A172 (cell line): ENCODE results near the gene ZNF236. TPM values are rescaled to one million over a fixed set of nuclear protein-coding genes. Genes with fewer than 3 reads are reported as not detected.
"Not testable (repeated sequence)": the region's sequence is repeated elsewhere in the genome, so short reads cannot be mapped to it uniquely, and the experiment has no call there.

ENCODE experiments used
- DNase-seq: peaks from one replicate; pipeline ENCODE4 v3.0.0-alpha.2; 2015; ENCODE audit warnings: low spot score
- total RNA-seq: library from RNA; depleted of rRNA; stranded (reverse); fragments of >200 nt; shearing (Covaris generic); gene quantifications from 2 replicates; pipeline ENCODE4 v1.2.3, GENCODE V29; 2014

Gene ZNF236
- total RNA-seq, 1 experiment from 2014 or later: 15.1 TPM

DNA sequence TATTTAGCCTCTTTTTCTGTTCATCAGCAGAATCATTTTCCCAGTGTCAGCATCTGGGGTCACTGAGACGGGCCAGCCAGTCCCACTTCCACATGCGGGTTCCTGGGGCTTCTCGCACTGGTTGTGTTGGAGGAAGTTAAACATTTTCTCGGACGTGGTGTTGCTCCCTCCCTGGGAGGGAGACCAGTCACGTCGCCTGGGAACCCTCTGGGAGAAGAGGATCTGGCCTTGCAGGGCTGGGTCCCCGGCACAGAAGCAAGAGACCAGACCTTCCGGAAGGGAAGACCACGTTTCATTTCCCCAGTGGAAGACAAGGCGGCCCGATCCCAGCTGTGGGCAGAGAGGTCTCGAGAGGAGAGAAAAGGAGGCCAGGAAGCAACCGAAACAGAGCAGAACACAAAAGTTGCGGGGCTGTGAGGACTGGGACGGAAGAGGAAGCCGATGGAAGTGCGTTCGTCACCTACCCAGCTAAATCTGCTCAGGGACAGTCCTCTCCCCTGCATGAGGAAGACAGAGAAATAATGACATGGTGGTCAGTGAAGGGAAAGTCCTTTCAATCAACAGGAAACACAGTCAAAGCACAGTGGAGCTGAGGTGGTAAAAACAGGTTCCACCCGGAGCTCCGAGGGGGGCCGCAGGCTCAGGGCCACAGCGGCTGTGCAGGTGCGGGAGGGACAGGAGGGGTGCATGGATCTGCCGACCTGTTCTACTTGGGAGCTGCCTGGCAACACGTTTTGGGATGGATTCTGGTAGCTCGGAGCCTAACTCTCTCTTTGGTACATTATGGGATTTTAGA lies 165.9 kb downstream of the ZNF236 start:
- no peak for DNase-seq

DNA sequence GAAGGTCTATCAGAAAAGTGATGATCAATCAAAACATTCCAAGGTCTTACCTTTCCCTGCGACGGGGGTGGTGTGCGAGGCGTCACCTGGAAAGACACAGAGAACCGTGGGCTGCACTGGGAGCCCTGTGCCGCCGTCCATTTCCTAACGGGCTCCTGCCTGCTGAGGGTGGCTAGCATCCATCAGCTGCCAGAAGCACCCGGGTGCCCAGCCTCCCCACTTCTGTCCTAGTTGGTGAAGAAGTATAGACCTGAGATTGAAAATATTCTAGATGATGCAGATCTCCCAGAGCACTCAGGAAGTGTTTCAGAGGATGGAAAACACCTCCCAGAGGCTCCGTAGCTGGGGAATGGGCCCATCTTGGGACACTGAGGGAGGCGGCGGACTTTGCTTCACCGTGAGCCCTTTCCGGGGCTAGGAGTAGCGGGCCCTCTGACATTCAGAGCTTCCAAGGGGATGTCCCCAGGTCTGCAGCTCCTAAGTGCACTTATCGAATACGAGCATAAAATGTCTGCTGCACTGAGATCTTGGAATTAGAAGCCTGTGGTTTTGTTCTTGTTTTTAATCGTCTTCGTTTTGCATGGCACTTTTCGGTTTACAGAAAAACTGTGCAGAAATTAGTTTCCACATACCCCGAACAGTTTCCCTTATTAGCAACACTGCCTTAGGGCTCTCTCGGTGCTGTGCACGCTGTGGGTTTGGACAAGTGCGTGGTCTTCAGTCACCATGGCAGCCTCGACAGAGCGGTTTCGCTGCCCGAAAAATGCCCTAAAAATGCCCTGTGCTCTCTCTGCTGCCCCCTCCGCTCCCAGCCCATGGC lies 166.7 kb downstream of the ZNF236 start:
- no peak for DNase-seq

DNA sequence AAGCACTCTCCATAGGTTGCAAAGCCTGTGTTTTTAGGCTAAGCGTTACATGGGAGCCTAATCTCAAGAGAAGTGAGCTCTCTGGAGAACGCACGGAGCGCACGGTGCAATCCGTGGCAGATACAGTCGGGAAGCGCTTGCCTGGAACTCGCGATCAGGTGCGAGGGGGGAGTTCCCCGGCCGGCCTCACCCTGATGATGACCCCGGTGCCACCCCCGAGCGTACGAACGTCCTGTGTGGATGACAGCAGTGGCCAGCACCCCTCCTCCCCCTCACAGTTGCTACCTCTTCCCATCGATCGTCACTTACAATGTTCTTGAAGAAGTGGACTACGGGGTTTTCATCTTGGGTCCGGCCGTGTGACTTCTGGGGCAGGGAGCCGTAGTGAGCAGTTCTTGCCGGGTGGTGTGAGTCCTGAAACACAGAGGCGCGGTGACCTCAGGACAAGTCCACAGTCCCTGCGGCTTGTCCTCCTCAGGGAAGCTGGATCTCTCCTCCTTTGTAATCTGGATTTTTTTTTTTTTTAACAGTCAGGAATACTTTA lies 167.4 kb downstream of the ZNF236 start:
- no peak for DNase-seq

DNA sequence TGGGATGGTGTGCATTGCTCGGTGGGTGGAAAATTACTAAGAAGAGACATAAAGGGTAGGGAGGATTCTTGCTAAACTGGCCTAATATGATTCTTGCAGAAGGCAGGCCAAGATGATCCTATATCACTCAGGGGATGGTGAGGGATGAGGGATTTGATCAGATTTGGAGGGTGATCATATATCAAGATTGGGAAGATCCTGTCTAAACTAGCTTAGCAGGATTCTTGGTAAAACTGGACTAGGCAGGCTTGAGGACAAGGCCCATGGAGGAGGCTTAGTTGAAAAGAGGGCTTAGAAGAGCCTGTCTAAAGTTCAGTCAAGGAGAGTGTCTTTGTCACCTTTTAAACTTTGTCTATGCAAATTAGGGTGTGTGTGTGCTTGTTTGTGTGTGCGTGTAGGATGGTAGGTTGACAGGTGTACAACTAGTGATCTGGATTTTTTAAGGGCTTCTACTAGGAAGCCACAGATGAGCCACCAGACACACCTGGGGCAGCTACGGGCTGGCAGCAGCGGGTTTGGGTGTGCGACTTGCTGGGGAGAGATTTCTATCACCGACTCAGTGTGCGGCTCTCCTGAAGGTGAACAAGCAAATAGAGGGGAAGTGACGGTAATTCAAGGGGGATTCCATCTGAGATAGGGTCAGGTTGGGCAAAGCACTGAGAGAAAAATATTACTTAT lies 168.1 kb downstream of the ZNF236 start:
- DNase-seq: not testable (repeated sequence)

DNA sequence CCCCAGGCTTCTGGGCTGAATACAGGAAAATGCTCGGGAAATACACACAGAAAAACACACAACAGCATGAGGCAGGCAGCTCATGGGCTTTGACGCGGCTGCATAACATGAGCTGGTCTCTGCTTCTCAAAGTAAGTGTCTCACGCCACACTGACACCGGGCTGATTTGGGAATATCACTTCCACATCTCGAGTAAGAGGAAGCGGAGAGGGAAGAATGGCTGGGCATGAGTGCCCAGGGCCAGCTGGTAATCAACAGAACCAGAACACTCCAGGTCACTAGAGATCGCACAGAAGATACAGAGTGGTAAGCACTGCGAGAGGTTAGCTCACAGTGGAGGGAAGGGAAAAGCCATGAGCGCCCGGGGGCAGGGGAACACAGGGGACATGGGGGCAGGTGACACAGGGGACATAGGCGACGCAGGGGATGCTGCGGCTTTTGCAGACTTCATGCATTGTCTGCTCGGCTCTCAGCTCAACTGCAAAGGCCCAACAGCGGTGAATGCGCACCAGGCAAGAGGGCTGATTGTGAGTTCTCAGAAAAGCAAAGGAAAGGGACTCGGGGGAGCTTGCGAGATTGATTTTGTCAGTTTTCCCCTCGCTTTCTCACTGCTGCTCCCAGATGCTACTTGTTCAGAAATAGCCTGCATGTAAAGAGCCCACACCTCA lies 168.8 kb downstream of the ZNF236 start:
- DNase-seq: no peak

DNA sequence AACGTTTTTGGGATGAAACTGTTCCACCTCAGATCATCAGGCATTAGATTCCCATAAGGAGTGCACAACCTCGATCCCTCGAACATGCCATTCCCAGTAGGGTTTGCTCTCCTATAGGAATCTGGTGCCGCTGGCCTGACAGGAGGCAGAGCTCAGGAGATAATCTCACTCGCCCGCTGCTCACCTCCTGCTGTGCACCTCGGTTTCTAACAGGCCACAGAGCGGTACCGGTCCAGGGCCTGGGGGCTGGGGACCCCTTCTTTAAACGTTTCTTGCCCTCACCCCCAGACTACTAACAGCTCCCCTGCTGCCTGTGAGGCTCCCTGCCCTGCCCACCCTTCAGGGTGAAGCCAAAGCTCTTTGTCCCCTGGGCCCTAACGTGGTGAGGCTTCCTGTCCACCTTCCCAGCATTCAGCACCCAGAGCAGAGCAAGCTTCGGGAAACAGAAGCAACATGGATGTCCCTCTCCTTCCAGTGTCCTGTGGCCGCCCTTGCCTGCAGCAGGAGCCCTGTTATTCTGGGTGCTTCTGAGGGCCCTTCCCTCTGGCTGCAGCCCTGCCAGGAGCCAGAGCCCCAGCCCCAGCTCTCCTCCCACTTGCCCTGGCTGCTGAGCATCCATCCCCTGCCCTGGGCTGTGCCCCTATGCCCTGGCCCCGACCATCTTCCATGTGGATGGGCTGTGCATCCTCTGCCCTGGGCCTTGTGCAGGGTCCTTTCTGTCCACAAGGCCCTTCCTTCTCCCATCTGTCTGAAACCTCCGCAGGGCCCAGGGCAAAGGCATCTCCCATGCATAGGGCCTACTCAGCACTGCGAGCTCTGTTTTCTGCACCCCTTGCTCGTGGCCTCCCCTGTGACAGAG lies 170.1 kb downstream of the ZNF236 start:
- DNase-seq: no peak

DNA sequence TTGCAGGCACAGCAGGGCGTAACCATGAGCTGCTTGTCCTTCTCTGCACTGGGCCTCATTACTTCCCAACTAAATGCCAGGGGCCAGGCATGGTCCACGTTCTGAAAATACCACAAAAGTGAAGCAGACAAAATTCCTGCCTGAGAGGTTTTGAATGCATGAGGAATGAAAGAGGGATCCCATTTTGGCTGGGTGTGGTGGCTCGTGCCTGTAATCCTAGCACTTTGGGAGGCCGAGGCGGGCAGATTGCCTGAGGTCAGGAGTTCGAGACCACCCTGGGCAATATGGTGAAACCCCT lies 170.7 kb downstream of the ZNF236 start:
- no peak for DNase-seq

DNA sequence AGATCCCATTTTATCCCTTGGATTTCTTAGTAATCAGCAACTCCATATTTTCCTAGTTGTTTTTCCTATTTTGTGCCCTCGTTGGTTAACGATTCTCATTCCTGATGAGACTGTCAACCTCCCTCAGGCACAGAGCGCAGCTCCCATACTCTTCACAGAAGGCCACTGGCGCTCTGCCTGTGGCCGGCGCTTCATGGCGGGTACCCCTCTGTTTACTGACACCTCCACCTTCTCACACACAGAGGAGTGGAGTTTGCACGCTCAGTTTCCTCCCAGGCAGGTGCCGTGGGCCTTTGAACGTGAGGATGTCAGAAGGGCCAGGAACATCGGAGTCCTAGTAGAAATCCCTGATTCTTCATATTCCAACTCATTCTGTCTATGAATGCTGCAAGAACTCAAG lies 171.2 kb downstream of the ZNF236 start:
- DNase-seq: no peak

DNA sequence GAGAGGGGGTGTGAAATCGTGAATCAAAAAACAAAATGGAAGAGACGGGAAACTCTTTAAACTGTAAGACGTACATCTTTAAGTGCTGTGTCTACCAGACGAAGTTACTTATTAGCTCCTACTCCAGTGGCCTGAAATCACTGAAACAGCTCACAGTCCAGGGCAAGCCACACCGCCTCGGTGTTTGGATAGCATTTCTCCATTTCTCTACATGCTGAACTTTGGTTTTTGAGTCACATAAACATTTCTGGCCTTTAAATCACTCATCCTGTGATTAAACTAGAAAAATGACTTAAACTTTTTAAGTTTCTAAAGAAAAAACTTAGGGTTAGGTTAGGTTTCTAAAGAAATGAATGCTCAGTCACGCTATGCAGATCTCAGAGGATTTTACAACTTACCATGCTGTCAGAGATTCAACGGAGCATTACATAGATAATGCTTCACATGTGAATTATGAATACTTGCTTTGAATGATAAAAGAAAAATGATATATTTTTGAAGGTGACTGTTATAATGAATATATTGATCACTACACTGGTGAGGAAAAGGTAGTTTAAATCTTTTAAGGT lies 171.8 kb downstream of the ZNF236 start:
- no peak for DNase-seq

DNA sequence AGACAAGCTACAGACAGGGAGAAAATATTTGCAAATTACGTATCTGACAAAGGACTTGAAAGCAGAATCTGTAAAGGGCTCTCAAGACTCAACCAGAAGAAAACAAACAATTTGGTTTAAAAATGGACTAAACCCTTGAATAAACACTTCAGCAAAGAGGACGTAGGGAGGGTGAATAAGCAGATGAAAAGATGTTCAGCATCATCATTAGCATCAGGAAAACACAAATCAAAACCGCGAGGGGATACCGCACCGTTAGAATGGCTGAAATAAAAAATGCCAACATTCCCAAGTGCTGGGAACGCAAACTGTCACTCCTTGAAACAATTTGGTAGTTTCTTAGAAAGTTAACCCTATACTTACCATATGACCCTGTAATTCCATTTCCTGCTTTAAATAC lies 173.5 kb downstream of the ZNF236 start:
- DNase-seq: no peak

DNA sequence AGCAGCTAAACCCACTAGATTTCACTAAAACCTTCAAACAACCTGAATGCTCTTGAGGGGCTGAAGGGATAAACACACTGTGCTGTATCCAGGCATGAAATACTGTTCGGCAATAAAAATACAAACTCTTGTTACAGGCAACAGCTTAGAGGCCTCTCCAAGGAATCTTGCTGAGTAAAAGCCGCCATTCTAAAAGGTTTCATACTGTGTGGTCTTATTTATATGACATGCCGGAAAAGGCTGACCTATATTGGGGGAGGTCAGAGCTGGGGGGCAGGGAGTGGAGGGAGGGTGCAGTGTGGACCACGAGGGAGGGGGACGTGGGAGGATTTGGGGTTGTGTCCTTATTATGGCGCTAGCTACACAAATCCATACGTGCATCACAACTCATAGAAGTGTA lies 174.1 kb downstream of the ZNF236 start:
- no peak for DNase-seq

DNA sequence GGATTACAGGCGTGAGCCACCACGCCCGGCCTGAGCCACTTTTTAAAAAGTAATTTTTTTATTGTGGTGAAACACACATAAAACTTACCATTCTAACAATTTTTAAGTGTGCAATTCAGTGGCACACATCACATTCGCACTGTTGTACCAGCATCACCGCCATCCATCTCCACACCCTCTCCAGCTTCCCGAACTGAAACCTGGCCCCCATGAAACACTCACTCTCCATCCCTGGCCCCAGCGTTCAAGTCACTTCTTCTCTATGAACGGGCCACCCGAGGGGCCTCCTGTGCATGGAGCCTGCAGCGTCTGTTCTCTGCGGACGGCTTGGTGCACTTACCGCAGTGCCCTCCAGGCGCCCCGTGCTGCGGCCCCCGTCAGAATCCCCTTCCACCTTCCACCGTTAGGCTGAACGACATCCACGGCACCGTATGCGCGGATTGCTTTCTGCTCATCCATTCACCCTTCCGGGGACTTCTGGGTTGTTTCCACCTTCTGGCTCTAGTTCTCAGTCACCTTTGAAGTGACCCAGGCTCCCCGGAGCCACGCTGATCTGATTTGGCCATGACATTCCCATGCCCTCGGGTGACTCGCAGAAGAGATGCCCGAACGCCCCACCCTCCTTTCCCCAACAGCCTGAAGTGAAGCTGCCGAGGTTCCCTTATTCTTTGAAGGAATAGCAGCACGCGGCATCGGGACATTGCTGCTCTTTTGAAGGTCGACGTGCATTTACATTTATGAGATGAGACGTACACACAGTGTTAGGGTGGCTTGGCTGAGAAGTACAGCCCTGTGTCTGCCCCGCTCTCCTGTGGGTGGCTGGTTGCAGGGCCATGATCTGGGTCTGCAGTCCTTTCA lies 175.8 kb downstream of the ZNF236 start:
- no peak for DNase-seq

DNA sequence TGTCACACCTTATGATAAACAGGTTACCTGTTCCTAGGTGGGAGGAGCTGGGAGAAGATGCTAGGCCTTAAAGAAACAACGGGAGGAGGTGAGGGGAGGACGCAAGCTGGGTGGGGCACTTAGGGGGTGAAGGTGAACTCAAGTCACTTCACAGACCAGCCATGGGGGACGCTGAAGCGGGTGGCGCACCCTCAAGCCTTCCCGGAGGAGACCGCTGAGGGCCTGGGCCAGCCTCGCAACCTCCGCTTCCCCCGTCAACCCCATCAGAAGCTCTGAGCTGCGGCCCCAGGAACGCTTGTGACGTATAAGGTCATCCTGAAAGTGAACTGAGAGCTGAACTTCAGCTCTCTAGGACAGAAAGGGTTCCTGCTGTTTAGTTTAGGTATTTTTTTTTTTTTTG lies 176.7 kb downstream of the ZNF236 start:
- DNase-seq: no peak

DNA sequence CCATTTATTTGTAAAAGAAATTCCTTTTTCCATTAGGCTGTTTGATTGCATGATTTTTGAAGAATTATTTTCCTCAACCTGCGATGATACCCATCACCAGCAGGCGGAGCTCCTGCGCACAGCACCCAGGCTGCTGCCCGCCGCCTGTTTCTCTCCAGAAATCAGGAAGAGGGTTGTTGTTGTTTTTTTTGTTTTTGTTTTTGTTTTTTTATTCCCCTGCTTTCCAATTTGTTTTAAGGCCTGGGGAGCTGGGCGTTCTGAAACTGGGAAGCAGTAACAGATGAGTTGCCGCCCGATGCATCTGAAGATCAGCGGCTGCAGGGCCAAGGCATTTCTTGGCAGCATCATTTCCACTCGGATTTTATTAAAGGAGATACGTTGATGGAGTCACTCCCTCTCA lies 178.2 kb downstream of the ZNF236 start:
- peak; percentile 6 for DNase-seq

DNA sequence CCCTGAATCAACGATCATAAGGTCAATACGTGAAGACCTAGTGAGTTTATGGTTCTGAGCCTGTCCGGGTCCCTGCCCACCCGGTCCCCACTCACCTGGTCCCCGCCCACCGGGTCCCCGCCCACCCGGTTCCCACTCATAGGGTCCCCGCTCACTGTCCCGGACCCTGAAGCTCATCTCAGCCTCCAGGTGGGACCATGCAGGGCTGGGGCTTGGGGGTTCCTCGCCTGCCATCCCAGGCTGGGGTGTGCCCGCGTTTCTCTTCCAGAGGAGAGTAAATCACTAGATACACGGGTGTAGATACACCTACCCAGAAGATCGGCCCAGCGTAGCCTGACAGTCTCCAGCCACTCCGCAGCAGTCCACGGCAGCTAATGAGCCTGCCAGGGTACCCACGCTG lies 178.7 kb downstream of the ZNF236 start:
- DNase-seq: no peak

DNA sequence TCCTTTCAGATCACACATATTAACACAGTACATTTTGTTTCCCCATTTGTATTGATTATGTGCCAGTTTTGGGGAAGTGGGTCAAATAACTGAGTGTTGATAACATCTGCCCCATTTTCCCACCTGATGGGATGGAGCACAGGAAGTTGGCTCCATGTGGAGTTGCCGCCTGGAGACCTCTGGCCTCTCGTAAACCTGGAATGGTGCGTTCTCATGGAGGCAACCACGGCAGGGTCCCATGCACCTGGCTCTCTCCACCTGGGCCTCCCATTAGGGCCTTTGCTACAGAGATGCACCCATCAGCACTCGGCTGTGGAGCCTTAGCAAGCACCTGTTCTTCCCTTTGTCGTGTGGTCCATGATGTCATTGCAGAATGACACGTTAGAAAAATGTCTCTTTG lies 179.6 kb downstream of the ZNF236 start:
- no peak for DNase-seq

DNA sequence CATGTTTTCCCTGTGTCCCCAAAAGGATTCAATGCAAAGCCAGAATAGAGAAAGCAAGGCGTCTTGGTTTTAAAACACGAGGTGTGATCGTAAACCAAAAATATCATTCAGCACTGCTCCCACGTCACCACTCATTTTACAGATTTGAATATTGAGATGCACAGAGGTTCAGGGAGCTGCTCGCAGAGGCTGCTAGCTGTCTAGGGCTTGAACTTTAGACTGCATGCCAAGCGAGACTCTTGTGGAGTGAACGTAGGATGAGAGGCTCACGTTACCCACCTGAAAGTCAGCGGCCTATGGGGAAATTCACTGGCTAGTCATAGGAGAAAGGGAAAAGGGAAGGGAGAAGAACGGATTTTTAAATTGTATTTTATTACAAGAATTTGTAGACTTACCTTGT lies 180.1 kb downstream of the ZNF236 start:
- DNase-seq: no peak

DNA sequence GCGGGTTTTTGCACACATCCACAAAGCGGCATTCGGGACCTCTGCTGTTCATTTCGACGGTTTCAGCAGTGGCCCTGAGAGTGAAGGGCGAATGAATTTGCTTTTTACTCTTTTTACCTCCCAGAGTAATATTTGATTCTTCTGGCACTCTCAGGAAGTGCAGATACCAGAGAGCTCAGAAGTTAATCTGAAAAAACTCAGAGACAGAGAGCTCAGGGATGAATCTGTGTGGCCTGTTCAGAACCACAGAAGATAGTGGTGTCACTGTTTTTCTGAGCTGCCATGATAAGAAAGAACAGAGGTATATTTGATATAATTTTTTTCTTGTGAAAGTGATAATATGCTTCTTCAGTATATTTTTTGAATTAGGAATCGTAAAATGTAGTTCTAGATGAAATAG lies 181.0 kb downstream of the ZNF236 start:
- DNase-seq: no peak

DNA sequence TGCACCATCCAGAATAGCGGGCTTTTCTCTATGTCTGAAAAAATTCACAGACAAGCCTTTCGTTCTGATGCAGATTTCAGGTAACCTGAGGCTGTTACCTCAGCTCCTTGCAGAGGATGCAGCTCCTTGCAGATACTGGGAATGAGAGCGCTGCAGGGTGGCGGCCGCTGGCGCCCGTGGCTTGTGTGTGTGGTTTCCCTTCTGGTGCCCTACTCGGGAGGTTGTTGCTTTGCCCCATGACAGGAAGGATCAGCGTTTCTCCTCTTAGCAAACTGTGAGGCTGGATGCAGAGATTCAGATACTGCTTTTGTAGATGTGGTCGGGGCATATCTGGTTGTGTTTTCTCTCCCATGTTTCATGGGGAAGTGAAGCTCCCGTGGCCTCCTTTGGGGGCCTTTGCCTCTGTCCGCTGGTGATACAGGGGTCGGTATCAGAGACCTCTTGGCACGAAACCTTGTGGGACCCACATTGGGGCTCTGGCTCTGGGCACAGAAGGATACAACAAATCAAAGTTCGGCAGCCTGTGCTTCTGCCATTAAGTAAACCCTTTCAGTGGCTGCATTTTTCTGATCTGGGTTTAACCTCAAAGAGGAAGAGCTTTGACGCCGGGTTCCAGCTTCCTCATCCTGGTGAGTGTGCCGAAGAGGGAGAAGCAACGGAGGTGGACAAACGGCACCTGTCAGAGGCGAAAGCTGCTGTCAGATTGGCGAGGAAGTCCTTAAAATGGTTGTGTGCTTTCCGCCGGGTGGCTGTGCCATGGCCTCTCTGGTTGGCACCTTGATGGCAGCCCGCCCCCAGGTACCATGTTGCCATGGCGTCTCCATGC lies 182.4 kb downstream of the ZNF236 start:
- no peak for DNase-seq
